ENCODE results near the gene MED29. TPM values are rescaled to one million over a fixed set of nuclear protein-coding genes. Genes with fewer than 3 reads are reported as not detected.

The MED29 gene
- total and polyA plus RNA-seq, 2 of the 13 experiments (the other 11 are each of a cell fraction or from before 2014, with no cell fraction given), result 14.0 to 19.7 TPM

GRCh38 chr19:39406656-39407409, 15.7 kb downstream of the MED29 start, which contains the start of gene ZFP36 (continued):
- no peak for TF ChIP-seq ZNF816 (CRISPR knock-in tag; IDR thresholded peaks at IDR 0.05; ENCODE audit: borderline replicate concordance)
- TF ChIP-seq SNAPC4 (CRISPR knock-in tag; IDR thresholded peaks at IDR 0.05), result 0 out of 2 replicates have a peak, but pooled peaks have one; percentile 21
- TF ChIP-seq NCOA2 (CRISPR knock-in tag; IDR thresholded peaks at IDR 0.05), result no peak; the same call in 1 of the 2 replicates
- no peak for TF ChIP-seq GATAD1 (CRISPR knock-in tag; IDR thresholded peaks at IDR 0.05)
- peak; percentile 51; the same call in 1 of the 2 replicates for TF ChIP-seq ZNF709 (CRISPR knock-in tag; IDR thresholded peaks at IDR 0.05)
- TF ChIP-seq ZSCAN21 (CRISPR knock-in tag; IDR thresholded peaks at IDR 0.05; ENCODE audit: borderline replicate concordance), result no peak
- peak; percentile 21; the same call in 1 of the 2 replicates for TF ChIP-seq ZFY (CRISPR knock-in tag; IDR thresholded peaks at IDR 0.05)
- no peak for TF ChIP-seq CHD2 (IDR thresholded peaks at IDR 0.05; ENCODE audit: low read depth, low read length)
- peak; percentile 36 for TF ChIP-seq AKAP8 (CRISPR knock-in tag; IDR thresholded peaks at IDR 0.05)
- no peak for TF ChIP-seq ZNF264 (CRISPR knock-in tag; IDR thresholded peaks at IDR 0.05)
- no peak for TF ChIP-seq ZNF549 (CRISPR knock-in tag; IDR thresholded peaks at IDR 0.05)
- peak; percentile 75; the same call in 1 of the 2 replicates for TF ChIP-seq MED1 (CRISPR knock-in tag; IDR thresholded peaks at IDR 0.05)
- TF ChIP-seq ZNF83 (CRISPR knock-in tag; IDR thresholded peaks at IDR 0.05; ENCODE audit: borderline replicate concordance), result 0 out of 2 replicates have a peak, but pooled peaks have one; percentile 52
- no peak for TF ChIP-seq BCL6 (CRISPR knock-in tag; IDR thresholded peaks at IDR 0.05)
- 0 out of 2 replicates have a peak, but pooled peaks have one; percentile 12 for TF ChIP-seq ZNF652 (CRISPR knock-in tag; IDR thresholded peaks at IDR 0.05; ENCODE audit: borderline replicate concordance, low read depth)
- peak; percentile 18; the same call in 1 of the 2 replicates for TF ChIP-seq NFIC (IDR thresholded peaks at IDR 0.05; ENCODE audit: low read length)
- no peak for TF ChIP-seq ZNF670 (CRISPR knock-in tag; IDR thresholded peaks at IDR 0.05; ENCODE audit: borderline replicate concordance)

Data from HepG2 (cell line).